Testis (tissue), 2 donors: Measurements from ENCODE around the gene CYB561A3.

Source experiments
- CTCF ChIP-seq, 3 experiments: fragments of 450-650 bp in 2 of 3; fragments of 200-600 bp in 1 of 3; sonication (generic) in 1 of 3; IDR thresholded peaks; one replicate each; pipeline ENCODE4 v1.5.1; 2016 to 2019; ENCODE audit warnings: antibody characterized with exemption in 3 of 3, mild to moderate bottlenecking in 2 of 3, moderate library complexity in 1 of 3
- POLR2A ChIP-seq: fragments of 450-650 bp; IDR thresholded peaks from one replicate; pipeline ENCODE4 v1.6.1; 2017; ENCODE audit warnings: antibody characterized with exemption, mild to moderate bottlenecking, moderate library complexity

- no peak for TF ChIP-seq CTCF (IDR thresholded peaks at IDR 0.05)
- no peak for TF ChIP-seq POLR2A
Measured at GRCh38 chr11:61390161-61390560, 28.5 kb upstream of the CYB561A3 start.
